Left renal pelvis (tissue), 4 donors: ENCODE results near the gene CNNM2. TPM values are rescaled to one million over a fixed set of nuclear protein-coding genes. Genes with fewer than 3 reads are reported as not detected.
"Not testable (repeated sequence)": the region's sequence is repeated elsewhere in the genome, so short reads cannot be mapped to it uniquely, and the experiment has no call there.

Source experiments
- DNase-seq, 4 donors: peaks; one replicate each; pipeline ENCODE4 v3.0.0-alpha.2; 2013; ENCODE audit warnings: low read depth in 4 of 4, low spot score in 3 of 4
- polyA plus RNA-seq, 4 donors: library from polyadenylated mRNA; unstranded; fragments of 120-200 nt; gene quantifications; one replicate each; pipeline ENCODE4 v1.2.1, GENCODE V29; 2013; ENCODE audit not compliant: insufficient read length in 4 of 4

The CNNM2 gene
- polyA plus RNA-seq, 4 donors, result 5.4 to 9.9 (median 9.6) TPM

GRCh38 chr10:102923601-102924000 lies 5.5 kb downstream of the CNNM2 start:
- no peak for DNase-seq

DNA sequence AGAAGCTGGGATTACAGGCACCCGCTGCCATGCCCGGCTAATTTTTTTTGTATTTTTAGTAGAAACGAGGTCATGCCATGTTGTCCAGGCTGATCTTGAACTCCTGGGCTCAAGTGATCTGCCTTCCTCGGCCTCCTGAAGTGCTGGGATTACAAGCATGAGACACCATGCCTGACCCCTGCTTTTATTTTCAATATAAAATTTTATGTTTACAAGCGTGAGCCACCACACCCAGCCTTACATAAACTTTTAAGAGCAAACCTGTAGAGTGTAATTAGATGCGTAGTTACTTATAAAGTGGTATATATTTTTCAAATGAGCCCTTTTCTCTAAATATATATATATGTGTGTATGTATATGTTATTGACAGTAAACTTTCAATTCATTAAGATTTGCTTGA lies 8.7 kb downstream of the CNNM2 start:
- no peak for DNase-seq

DNA sequence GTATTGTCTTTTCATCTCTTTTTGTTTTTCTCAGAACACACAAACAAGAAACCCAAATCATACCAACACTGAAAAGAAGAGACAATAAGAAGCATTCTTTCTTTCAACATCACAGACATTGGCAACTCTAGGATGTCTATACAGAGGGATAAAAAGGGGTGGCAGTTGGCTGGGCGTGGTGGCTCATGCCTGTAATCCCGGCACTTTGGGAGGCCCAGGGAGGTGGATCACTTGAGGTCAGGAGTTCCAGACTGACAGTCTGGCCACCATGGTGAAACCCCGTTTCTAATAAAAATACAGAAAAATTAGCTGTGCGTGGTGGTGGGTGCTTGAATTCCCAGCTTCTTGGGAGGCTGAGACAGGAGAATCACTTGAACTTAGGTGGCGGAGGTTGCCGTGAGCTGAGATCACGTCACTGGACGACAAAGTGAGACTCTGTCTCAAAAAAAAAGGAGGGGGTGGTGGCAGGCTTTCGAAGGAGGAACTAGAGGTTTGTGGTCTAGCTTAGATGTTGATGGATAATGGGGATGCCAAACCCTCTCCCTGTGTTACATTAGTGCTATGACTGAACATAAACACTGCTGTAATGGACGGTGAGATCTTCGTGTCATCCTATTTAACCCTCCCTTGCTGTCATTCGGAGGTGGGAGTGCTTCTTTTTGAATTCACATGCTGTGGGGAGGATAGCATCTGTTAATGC lies 9.4 kb downstream of the CNNM2 start:
- DNase-seq, result no peak

GRCh38 chr10:102928442-102928841 lies 10.3 kb downstream of the CNNM2 start:
- DNase-seq, result not testable (repeated sequence)

DNA sequence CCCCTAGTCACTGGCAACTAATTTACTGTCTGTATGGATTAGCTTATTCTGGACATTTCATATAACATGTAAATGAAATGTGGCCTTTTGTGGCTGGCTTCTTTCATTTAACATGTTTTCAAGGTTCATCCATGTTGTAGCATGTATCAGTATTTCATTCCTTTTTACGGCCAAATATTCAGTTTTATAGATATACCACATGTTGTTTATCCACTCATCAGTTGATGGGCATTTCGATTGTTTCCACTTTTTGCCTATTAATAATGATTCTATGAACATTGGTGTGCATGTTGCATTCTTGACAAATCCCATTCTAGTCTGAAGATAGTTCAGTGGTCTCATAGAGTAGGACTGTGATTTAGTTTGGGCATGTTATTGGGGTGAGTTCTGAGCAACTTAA lies 12.6 kb downstream of the CNNM2 start:
- no peak for DNase-seq

GRCh38 chr10:102931643-102932042 lies 13.5 kb downstream of the CNNM2 start:
- DNase-seq, result no peak

- DNase-seq, result no peak
Observed at GRCh38 chr10:102935505-102935904, 17.4 kb downstream of the CNNM2 start.

DNA sequence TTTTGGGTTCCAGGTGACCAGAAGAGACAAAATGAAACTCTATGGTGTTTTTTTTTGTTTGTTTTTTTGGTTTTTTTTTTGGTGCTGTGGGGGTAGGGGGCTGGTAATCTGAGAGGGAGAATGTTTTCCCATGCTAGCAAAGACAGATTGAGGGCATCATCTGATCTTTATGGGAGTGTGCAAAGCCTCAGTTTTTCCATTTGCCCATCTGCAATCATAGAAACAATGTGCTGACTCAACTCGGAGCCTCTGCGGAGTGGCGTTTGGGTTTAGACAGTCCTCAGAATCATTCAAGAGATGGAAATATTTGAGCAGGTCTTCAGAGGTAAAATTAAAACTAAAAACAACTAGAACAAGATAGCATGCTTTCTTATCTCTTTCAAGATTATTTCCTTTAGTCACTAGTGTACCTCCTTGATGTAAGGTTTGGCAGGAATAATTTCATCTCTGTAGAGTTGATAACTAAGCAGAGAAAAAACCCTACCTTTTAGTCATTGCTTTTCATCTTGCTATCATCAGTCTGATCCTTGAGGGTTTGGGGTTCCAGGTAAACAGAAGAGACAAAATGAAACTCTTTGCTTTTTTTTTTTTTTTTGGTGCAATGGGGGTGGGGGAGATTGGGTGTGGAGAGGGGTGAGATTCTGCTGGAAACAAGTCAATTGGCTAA lies 18.0 kb downstream of the CNNM2 start:
- DNase-seq, result no peak

- DNase-seq, result no peak
Observed at GRCh38 chr10:102941401-102941800, 23.3 kb downstream of the CNNM2 start.

GRCh38 chr10:102945449-102945848 lies 27.4 kb downstream of the CNNM2 start:
- no peak for DNase-seq

GRCh38 chr10:102945962-102946361 lies 27.9 kb downstream of the CNNM2 start:
- DNase-seq, result no peak

- DNase-seq, result no peak
Observed at GRCh38 chr10:102946992-102947391, 28.9 kb downstream of the CNNM2 start.

GRCh38 chr10:102948176-102948575 lies 30.1 kb downstream of the CNNM2 start:
- no peak for DNase-seq

DNA sequence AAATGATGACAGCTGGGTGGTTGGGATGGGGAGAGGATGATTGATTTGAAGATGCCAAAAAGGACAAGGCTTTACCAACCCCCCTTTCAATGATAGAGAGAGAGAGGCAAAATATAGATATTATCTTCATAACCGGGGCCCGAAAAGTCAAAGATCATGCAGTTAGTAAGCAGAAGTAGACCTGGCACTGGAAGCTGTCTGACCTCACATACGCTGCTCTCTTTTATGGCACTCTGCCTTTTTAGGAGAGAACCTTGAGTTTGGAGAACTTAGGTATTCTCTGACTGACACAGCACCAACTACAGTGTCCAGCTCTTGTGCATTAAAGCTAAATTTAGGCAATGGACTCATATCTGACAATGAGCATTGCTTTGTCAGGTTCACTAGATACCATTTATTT lies 30.7 kb downstream of the CNNM2 start:
- no peak for DNase-seq

GRCh38 chr10:102949916-102950315 lies 31.8 kb downstream of the CNNM2 start:
- DNase-seq, result no peak

DNA sequence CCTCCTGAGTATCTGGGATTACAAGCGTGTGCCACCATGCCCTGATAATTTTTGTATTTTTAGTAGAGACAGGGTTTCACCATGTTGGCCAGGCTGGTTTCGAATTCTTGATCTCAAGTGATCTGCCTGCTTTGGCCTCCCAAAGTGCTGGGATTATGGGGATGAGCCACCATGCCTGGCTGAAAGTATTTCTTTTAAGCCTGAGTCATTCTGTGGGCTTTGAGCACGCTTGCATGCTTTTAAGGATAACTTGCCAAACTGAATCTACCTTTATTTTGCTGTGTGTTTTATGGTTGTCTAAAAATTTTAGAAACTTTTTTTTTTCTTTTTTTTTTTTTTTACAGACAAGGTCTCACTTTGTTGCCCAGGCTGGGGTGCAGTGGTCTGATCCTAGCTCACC lies 33.2 kb downstream of the CNNM2 start:
- DNase-seq, result no peak

GRCh38 chr10:102959360-102959759 lies 41.3 kb downstream of the CNNM2 start:
- DNase-seq, result no peak

DNA sequence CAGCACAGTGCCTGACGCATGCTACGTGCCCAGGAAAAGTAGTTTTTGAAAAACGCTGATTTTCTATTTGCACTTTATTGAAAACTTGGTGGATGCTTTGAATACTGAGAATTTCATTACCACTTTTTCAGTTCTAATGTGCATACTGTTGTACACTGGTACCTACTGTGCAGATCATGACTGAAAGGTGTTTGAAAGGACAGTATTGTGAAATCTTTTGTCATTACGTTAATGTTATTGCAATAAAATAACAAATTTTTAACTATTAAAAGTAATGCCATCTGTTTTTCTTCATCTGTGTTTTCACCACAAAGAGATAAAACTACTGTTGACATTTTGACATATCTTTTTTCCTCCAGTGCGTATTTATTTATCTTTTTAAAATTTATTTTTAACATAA lies 42.1 kb downstream of the CNNM2 start:
- DNase-seq, result no peak

GRCh38 chr10:102962267-102962666 lies 44.2 kb downstream of the CNNM2 start:
- no peak for DNase-seq

GRCh38 chr10:102962951-102963755 lies 45.1 kb downstream of the CNNM2 start:
- no peak for DNase-seq

DNA sequence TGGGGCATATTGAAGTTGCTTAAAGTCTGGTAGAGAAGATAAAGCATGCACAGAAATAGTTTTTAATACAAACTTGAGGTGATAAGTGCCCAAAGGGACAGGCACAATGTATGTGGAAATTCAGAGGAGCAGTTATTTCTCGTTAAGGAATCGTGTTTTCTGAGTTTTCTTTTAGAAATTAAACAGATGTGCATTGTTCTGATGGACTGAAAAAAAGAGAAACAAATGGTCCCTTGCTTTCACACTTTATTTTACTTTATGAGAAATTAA lies 45.6 kb downstream of the CNNM2 start:
- DNase-seq, result no peak

DNA sequence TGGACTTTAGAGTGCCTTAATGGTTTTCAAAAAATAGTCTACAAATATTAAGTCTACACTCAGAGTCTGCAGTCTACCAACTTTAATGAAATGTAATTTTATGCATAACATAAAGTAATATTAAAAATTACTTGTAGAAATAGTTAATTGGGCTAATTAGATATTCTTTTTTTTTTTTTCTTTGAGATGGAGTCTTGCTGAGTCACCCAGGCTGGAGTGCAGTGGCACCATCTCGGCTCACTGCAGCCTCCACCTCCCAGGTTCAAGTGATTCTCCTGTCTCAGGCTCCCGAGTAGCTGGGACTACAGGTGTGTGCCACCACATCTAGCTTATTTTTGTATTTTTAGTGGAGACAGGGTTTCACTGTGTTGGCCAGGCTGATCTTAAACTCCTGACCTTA lies 46.0 kb downstream of the CNNM2 start:
- not testable (repeated sequence) for DNase-seq
